GM12892 (cell line): ENCODE results near the gene SLC44A1. TPM values are rescaled to one million over a fixed set of nuclear protein-coding genes. Genes with fewer than 3 reads are reported as not detected.
A peak's percentile ranks its signal among the peaks of the same experiment; 100 is the strongest.

Experiments used
- DNase-seq: peaks from one replicate; pipeline ENCODE4 v3.0.0; 2011; ENCODE audit not compliant: insufficient read length
- FAIRE-seq: peaks from 2 replicates; lab custom pipeline; 2011; peaks lifted over from hg19 to GRCh38; lab: Jason Lieb, UNC
- POLR2A ChIP-seq: IDR thresholded peaks from 2 replicates; pipeline ENCODE4 v1.6.1; 2011; ENCODE audit warnings: low read depth, low read length, control low read depth
- POLR2AphosphoS5 ChIP-seq: IDR thresholded peaks from 2 replicates; pipeline ENCODE4 v1.6.1; 2011; ENCODE audit warnings: low read depth, low read length, control low read depth
- TAF1 ChIP-seq: IDR thresholded peaks from 2 replicates; pipeline ENCODE4 v1.6.1; 2011; ENCODE audit warnings: low read depth, mild to moderate bottlenecking, control low read depth, low read length, borderline replicate concordance
- polyA plus RNA-seq: library from polyadenylated mRNA; unstranded; fragments of >200 nt; gene quantifications from one replicate; pipeline ENCODE4 v1.2.1, GENCODE V29; 2012; ENCODE audit warnings: missing spikeins, inconsistent platforms; ENCODE audit not compliant: missing spikeins

SLC44A1 gene
- 8.7 TPM for polyA plus RNA-seq

GRCh38 chr9:105244003-105244733, at the start of gene SLC44A1:
TSS of gene SLC44A1 (plus strand) at chr9:105244651. CDS start at chr9:105244869, 218 bp downstream.
- FAIRE-seq (peak; percentile 90), DNase-seq (peak; percentile 54)

DNA sequence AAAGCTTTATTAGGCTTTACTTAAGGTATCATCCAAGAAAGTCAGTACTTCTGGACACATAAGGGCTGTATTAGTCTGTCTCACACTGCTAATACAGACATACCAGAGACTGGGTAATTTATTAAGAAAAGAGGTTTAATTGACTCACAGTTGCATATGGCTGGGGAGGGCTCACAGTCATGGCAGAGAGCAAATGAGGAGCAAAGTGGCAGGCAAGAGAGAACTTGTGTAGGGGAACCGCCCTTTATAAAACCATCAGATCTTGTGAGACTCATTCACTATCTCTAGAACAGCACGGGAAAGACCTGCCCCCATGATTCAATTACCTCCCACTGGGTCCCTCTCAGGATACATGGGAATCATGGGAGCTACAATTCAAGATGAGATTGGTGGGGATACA, 49.2 kb upstream of the SLC44A1 start:
- no peak for DNase-seq
- FAIRE-seq = no peak
- TF ChIP-seq POLR2A (no peak), TAF1 (no peak), POLR2AphosphoS5 (no peak)

More at GRCh38 chr9:105244003-105244733, at the start of gene SLC44A1:
- TF ChIP-seq POLR2AphosphoS5 = peak; percentile 60; the same call in 1 of the 2 replicates
- peak; percentile 74 for TF ChIP-seq POLR2A
- TF ChIP-seq TAF1 = peak; percentile 76

- DNase-seq = no peak
- no peak for FAIRE-seq
- no peak for TF ChIP-seq POLR2AphosphoS5
- TF ChIP-seq POLR2A = no peak
- TF ChIP-seq TAF1 = no peak
Observed at GRCh38 chr9:105198023-105198422, 46.4 kb upstream of the SLC44A1 start.

- no peak for TF ChIP-seq POLR2A
- no peak for TF ChIP-seq POLR2AphosphoS5
- no peak for TF ChIP-seq TAF1
- FAIRE-seq (no peak), DNase-seq (no peak)
Observed at GRCh38 chr9:105198865-105199264, 45.6 kb upstream of the SLC44A1 start.

GRCh38 chr9:105204416-105204815, 40.0 kb upstream of the SLC44A1 start:
- TF ChIP-seq POLR2AphosphoS5 (no peak), TAF1 (no peak), POLR2A (no peak)
- no peak for FAIRE-seq

DNA sequence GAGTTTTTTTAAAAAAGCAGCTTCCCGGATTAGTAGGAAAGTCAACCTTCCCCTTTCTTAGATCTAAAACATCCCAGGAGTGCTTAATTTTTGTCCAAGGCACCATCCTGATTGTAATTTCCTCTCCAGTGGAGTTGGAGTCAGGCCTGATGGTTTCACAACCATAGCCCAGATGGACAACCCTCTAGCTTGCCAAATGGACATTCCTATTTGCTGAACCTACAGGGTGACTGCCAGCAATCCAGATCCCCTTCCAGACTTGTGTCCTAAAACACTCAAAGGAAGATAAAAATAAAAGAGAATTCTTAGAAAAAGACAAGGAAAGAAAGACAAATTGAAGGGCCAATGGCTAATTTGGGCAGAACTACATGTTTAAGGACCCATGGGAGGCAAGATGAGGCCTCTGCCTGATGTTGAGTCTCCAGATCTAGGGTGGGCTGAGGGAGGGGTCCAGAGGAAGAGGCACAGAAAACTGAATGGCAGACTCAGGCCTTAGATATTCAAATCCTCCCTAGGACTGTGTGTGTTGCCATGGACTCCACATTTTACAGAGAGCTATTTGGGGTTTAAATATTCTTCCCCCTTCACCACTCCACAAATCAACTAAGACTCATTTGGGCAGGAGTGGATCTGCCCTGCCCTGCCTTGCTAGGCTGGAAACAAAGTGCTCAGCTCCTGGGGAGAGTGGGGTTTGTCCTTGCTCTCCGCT, 38.5 kb upstream of the SLC44A1 start:
- FAIRE-seq (no peak), DNase-seq (no peak)
- TF ChIP-seq POLR2A (no peak), TAF1 (no peak), POLR2AphosphoS5 (no peak)

More at GRCh38 chr9:105204416-105204815, 40.0 kb upstream of the SLC44A1 start:
- no peak for DNase-seq

GRCh38 chr9:105206496-105206820, 38.0 kb upstream of the SLC44A1 start:
- FAIRE-seq (no peak), DNase-seq (no peak)
- TF ChIP-seq POLR2AphosphoS5 (no peak), POLR2A (no peak), TAF1 (no peak)

DNA sequence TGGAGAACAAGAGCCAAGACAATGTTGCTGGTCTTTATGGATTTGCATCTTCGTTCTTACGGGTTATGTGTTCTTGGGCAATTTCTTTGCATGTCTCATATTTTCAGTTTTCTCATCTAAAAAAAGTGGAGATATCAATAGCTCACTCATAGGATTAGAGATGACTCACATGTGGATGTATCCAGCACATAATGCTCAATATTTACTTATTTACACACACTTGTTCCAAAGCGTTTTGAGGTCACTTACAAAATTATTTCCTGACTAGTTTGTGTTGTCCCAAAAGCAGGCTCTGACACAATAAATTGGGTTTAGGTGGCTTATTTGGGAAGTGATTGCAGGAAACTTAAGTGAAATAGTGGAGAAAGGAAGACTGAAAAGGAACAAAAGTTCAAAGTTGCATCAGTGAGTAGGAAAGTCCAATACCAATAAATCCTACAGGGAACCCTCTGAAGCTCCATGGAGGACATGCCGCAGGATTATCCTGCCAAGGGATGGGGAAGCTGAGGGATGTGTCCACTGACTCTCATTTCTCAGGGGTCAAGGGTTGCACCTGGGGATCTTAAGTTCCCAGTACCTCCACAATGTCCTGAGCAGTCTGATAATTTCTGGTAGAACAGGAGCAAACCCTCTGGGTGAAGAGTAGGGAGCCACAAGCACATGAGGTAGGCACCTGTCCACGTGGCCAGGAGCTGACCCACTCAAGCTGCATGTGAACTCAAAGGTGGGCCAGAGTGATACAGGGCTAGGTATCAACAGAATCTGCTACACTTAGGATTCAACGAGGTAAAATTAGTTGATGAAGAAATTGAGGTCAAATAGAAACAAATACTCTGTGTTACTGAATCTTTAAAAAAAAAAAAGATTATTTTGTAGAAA, 37.4 kb upstream of the SLC44A1 start:
- FAIRE-seq (no peak), DNase-seq (no peak)
- no peak for TF ChIP-seq POLR2A
- TF ChIP-seq POLR2AphosphoS5 = no peak
- no peak for TF ChIP-seq TAF1

DNA sequence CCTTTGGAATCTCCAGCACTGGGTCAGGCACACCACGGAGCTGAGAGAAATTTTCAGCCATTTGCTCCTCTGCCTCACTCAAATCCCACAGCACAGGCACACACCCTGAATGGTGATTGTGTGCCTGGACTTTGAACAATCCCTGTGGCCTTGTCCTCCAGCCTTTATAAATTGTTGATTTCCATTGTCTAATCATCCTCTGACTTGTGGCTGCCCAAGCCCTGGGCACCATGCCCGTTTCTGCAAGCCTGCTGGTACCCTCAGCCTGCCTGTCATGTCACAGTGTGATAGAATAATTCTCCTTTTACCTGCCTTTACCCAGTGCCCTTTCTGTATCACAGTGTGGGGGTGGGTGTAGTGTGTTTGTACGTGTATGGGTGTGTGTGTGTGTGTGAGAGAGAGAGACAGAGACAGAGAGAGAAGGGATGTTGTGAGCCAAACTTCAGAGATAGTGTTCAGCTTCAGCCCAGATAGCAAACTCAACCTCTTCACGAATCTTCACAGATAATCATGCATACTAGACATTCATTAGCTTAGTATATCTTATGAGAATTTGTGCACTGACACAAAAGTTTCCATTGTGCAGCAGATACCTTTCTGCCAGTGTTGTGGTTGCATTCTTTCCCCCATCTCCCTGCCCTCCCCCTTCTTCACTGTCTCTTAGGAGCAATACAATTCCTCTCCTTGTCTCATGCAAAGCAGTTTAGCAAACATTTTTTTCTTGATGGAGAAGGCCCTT, 27.8 kb upstream of the SLC44A1 start:
- TF ChIP-seq POLR2AphosphoS5 = no peak
- no peak for TF ChIP-seq TAF1
- TF ChIP-seq POLR2A = no peak
- DNase-seq (no peak), FAIRE-seq (no peak)

- no peak for TF ChIP-seq POLR2AphosphoS5
- TF ChIP-seq POLR2A = no peak
- no peak for TF ChIP-seq TAF1
- FAIRE-seq (no peak), DNase-seq (no peak)
Observed at GRCh38 chr9:105218673-105219072, 25.8 kb upstream of the SLC44A1 start.

DNA sequence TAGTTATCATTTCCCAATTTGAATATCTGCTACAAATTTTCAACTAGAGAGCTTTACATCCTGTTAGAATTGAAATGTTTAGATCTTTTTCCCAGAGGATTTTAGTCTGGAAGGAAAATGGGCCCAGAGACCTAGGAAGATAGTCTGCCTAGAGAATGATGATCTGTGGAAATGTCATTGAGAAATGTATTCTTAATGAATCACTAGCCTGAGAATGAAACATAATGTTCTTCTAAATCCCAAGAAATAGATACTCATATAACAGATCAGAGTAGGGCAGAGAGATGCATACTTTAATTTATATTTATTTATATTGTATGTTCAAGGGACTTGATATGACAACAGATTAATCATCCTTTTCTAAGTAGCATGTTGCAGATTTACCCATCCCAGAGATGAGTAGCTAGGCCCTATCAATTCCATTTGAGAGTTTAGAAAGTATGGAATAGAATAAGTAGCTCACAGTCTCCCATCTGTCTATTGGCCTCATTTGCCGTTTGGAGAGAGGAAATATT, 25.1 kb upstream of the SLC44A1 start:
- TF ChIP-seq TAF1 = no peak
- TF ChIP-seq POLR2AphosphoS5 = no peak
- TF ChIP-seq POLR2A = no peak
- DNase-seq (no peak), FAIRE-seq (no peak)
